ENCODE measurements around the gene MARCHF10.
A peak's percentile ranks its signal among the peaks of the same experiment; 100 is the strongest.

Gene MARCHF10

GRCh38 chr17:62749926-62750325, 58.2 kb downstream of the MARCHF10 start:
- DNase-seq = no peak

- DNase-seq = no peak
Observed at GRCh38 chr17:62746941-62747340, 61.2 kb downstream of the MARCHF10 start.

GRCh38 chr17:62745806-62746205, 62.3 kb downstream of the MARCHF10 start:
- DNase-seq = no peak

GRCh38 chr17:62744259-62744658, 63.9 kb downstream of the MARCHF10 start:
- DNase-seq = no peak

GRCh38 chr17:62741290-62741689, 66.8 kb downstream of the MARCHF10 start:
- no peak for DNase-seq

GRCh38 chr17:62739645-62740388, 68.3 kb downstream of the MARCHF10 start:
- no peak for DNase-seq

GRCh38 chr17:62738281-62738680, 69.8 kb downstream of the MARCHF10 start:
- no peak for DNase-seq

- DNase-seq = no peak
Observed at GRCh38 chr17:62737513-62737912, 70.6 kb downstream of the MARCHF10 start.

GRCh38 chr17:62735044-62735651, 73.0 kb downstream of the MARCHF10 start:
- no peak for DNase-seq

- no peak for DNase-seq
Observed at GRCh38 chr17:62732125-62732524, 76.0 kb downstream of the MARCHF10 start.

- no peak for DNase-seq
Observed at GRCh38 chr17:62727916-62728672, 80.0 kb downstream of the MARCHF10 start.

- no peak for DNase-seq
Observed at GRCh38 chr17:62725791-62726249, 82.3 kb downstream of the MARCHF10 start.

- peak; percentile 64 for DNase-seq
Observed at GRCh38 chr17:62724398-62725146, 83.5 kb downstream of the MARCHF10 start.

- no peak for DNase-seq
Observed at GRCh38 chr17:62723842-62724241, 84.3 kb downstream of the MARCHF10 start.

GRCh38 chr17:62722625-62723024, 85.5 kb downstream of the MARCHF10 start:
- no peak for DNase-seq

- no peak for DNase-seq
Observed at GRCh38 chr17:62720126-62720850, 87.8 kb downstream of the MARCHF10 start.

GRCh38 chr17:62719586-62719985, 88.5 kb downstream of the MARCHF10 start:
- no peak for DNase-seq

GRCh38 chr17:62718429-62718828, 89.7 kb downstream of the MARCHF10 start:
- no peak for DNase-seq

GRCh38 chr17:62717889-62718288, 90.2 kb downstream of the MARCHF10 start:
- DNase-seq = no peak

- DNase-seq = no peak
Observed at GRCh38 chr17:62717589-62717855, 90.6 kb downstream of the MARCHF10 start.

GRCh38 chr17:62716834-62717588, 91.1 kb downstream of the MARCHF10 start:
- no peak for DNase-seq

- no peak for DNase-seq
Observed at GRCh38 chr17:62715882-62716390, 92.2 kb downstream of the MARCHF10 start.
